DND-41 (cell line): ENCODE measurements around the gene TMED10.

Experiments used
- EZH2 ChIP-seq: IDR thresholded peaks from 3 replicates; pipeline ENCODE4 v1.6.1; 2012; ENCODE audit warnings: borderline replicate concordance, low read depth, mild to moderate bottlenecking, moderate library complexity, low read length, inconsistent platforms; ENCODE audit not compliant: severe bottlenecking
- TF ChIP-seq, protein P1 (sequence below): IDR thresholded peaks from 2 replicates; pipeline ENCODE4 v1.5.1; 2012; ENCODE audit warnings: borderline replicate concordance, low read length, moderate library complexity, mild to moderate bottlenecking; ENCODE audit not compliant: poor library complexity, severe bottlenecking; ENCODE audit errors: extremely low read depth

DNA sequence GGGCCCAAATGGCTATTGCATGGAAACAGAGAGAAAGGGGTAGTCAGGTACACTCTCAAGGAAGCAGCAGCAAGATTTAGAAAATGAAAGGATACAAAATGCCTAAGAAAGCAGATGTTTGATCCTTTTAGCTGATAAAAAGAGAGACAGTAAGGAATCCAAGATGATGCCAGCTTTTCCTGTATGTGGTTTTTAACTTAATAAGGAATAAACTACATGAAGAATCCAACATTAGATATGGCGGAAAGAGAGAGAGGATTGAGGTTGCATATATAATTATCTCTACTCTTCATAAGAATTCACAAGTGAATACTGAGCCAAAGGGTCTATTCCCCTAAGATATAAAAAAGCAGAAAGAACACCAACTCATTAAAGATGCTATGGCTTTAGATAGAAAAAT lies 11.6 kb downstream of the TMED10 start:
- TF ChIP-seq, protein P1, sequence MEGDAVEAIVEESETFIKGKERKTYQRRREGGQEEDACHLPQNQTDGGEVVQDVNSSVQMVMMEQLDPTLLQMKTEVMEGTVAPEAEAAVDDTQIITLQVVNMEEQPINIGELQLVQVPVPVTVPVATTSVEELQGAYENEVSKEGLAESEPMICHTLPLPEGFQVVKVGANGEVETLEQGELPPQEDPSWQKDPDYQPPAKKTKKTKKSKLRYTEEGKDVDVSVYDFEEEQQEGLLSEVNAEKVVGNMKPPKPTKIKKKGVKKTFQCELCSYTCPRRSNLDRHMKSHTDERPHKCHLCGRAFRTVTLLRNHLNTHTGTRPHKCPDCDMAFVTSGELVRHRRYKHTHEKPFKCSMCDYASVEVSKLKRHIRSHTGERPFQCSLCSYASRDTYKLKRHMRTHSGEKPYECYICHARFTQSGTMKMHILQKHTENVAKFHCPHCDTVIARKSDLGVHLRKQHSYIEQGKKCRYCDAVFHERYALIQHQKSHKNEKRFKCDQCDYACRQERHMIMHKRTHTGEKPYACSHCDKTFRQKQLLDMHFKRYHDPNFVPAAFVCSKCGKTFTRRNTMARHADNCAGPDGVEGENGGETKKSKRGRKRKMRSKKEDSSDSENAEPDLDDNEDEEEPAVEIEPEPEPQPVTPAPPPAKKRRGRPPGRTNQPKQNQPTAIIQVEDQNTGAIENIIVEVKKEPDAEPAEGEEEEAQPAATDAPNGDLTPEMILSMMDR = no peak
- TF ChIP-seq EZH2 = no peak
